HCT116 (cell line): ENCODE results near the gene RBM23. TPM values are rescaled to one million over a fixed set of nuclear protein-coding genes. Genes with fewer than 3 reads are reported as not detected.

Source experiments
- ATAC-seq: fragments of 200-7000 bp; cut with Tn5 transposase; 2 replicates; pipeline ENCODE4 v1.9.1; 2020; ENCODE audit warnings: mild to moderate bottlenecking, moderate library complexity
- BruUV-seq: library from RNA; stranded (reverse); fragments of 400-500 nt; replicated peaks from 2 replicates; lab custom pipeline; 2021; lab: Mats Ljungman, UMichigan
- CTCF ChIA-PET: fragments of 300-600 bp; sonication (Branson Sonifier 250); formaldehyde crosslinking; loops from one replicate; lab custom pipeline; 2021; ENCODE audit warnings: antibody characterized with exemption; lab: Charles Lee
- POLR2A ChIA-PET: fragments of 300-600, 350-600 bp; sonication (Branson Sonifier 250); formaldehyde crosslinking; loops from one replicate; lab custom pipeline; 2021; ENCODE audit warnings: antibody characterized with exemption; lab: Charles Lee
- RAD21 ChIA-PET, 2 experiments: fragments of 300-600 bp; sonication (Branson Sonifier 250); formaldehyde crosslinking; loops; one replicate each; lab custom pipeline; 2023; ENCODE audit warnings: low total read pairs in 2 of 2; ENCODE audit not compliant: uncharacterized antibody in 2 of 2, unreplicated experiment in 2 of 2, low non-redundant PET in 1 of 2; lab: Charles Lee
- DNase-seq: peaks from one replicate; pipeline ENCODE4 v3.0.0-alpha.2; 2010; ENCODE audit warnings: low read depth, low spot score
- H2AFZ ChIP-seq: fragments of 200-600 bp; shearing (Covaris generic), sonication (generic); 2 replicates; pipeline ENCODE4 v1.6.1; 2017; ENCODE audit warnings: low read depth, mixed run types, mixed read lengths, antibody characterized with exemption, low read length; ENCODE audit not compliant: poor library complexity, severe bottlenecking
- H3K27ac ChIP-seq: 2 replicates; pipeline ENCODE4 v1.5.1; 2012; ENCODE audit warnings: low read depth, low read length
- H3K27me3 ChIP-seq: fragments of 200-600 bp; sonication (generic); 2 replicates; pipeline ENCODE4 v1.6.1; 2016; ENCODE audit warnings: mixed run types, low read length, mixed read lengths; ENCODE audit not compliant: insufficient read depth
- H3K36me3 ChIP-seq, 2 experiments: fragments of 200-500 bp in 1 of 2; fragments of 200-600 bp in 1 of 2; sonication (Bioruptor generic) in 1 of 2; sonication (generic) in 1 of 2; 2 replicates each; pipeline versions ENCODE4 v1.5.1 to v1.6.1; 2014 to 2016; ENCODE audit warnings: low read length in 2 of 2, inconsistent platforms in 1 of 2, mixed read lengths in 1 of 2, mixed run types in 1 of 2; ENCODE audit not compliant: insufficient read depth in 2 of 2, control insufficient read depth in 1 of 2
- H3K4me1 ChIP-seq, 2 experiments: fragments of 200-600 bp in 1 of 2; sonication (generic) in 1 of 2; 2 replicates each; pipeline versions ENCODE4 v1.5.1 to v1.6.1; 2012 to 2017; ENCODE audit warnings: low read length in 2 of 2, inconsistent platforms in 1 of 2, mild to moderate bottlenecking in 1 of 2, mixed read lengths in 1 of 2, mixed run types in 1 of 2, moderate library complexity in 1 of 2; ENCODE audit not compliant: insufficient read depth in 2 of 2, control insufficient read depth in 1 of 2
- H3K4me2 ChIP-seq: fragments of 200-600 bp; sonication (generic); 2 replicates; pipeline ENCODE4 v1.6.1; 2017; ENCODE audit warnings: mixed run types, low read length, mixed read lengths
- H3K4me3 ChIP-seq, 2 experiments: fragments of 200-600 bp in 1 of 2; sonication (generic) in 1 of 2; replicated peaks in 1 of 2; 2 replicates each; pipeline ENCODE4 v1.5.1; 2011 to 2016; ENCODE audit warnings: low read length in 2 of 2, control low read depth in 1 of 2, low read depth in 1 of 2, mild to moderate bottlenecking in 1 of 2, mixed read lengths in 1 of 2, mixed run types in 1 of 2
- H3K79me2 ChIP-seq: fragments of 200-600 bp; sonication (generic); 2 replicates; pipeline ENCODE4 v1.6.1; 2017; ENCODE audit warnings: mild to moderate bottlenecking, mixed run types, low read length, moderate library complexity, mixed read lengths; ENCODE audit not compliant: insufficient read depth
- H3K9ac ChIP-seq: fragments of 200-600 bp; sonication (generic); 2 replicates; pipeline ENCODE4 v1.6.1; 2016; ENCODE audit warnings: low read length, mixed read lengths
- H3K9me2 ChIP-seq: fragments of 200-600 bp; sonication (generic), shearing (Covaris generic); 2 replicates; pipeline ENCODE4 v1.6.1; 2017; ENCODE audit warnings: mixed run types, mild to moderate bottlenecking, moderate library complexity; ENCODE audit not compliant: insufficient read depth
- H3K9me3 ChIP-seq, 2 experiments: fragments of 200-500 bp in 1 of 2; fragments of 200-600 bp in 1 of 2; sonication (Bioruptor generic) in 1 of 2; sonication (generic) in 1 of 2; 2 replicates each; pipeline ENCODE4 v1.6.1; 2014 to 2017; ENCODE audit warnings: low read length in 2 of 2, mixed read lengths in 2 of 2, inconsistent platforms in 1 of 2, low read depth in 1 of 2, mild to moderate bottlenecking in 1 of 2, mixed run types in 1 of 2, moderate library complexity in 1 of 2; ENCODE audit not compliant: control insufficient read depth in 1 of 2, insufficient read depth in 1 of 2
- H4K20me1 ChIP-seq: fragments of 200-600 bp; sonication (generic), shearing (Covaris generic); 2 replicates; pipeline ENCODE4 v1.6.1; 2017; ENCODE audit warnings: mixed run types, mild to moderate bottlenecking, moderate library complexity; ENCODE audit not compliant: insufficient read depth
- CEBPB ChIP-seq: IDR thresholded peaks from 2 replicates; pipeline ENCODE4 v1.6.1; 2012; ENCODE audit warnings: low read depth
- ELF1 ChIP-seq: IDR thresholded peaks from 2 replicates; pipeline ENCODE4 v1.6.1; 2012; ENCODE audit warnings: low read depth, borderline replicate concordance
- EZH2phosphoT487 ChIP-seq: fragments of 200-600 bp; IDR thresholded peaks from 2 replicates; pipeline ENCODE4 v1.6.1; 2018; ENCODE audit warnings: antibody characterized with exemption, borderline replicate concordance
- FOSL1 ChIP-seq: IDR thresholded peaks from 2 replicates; pipeline ENCODE4 v1.6.1; 2012; ENCODE audit warnings: low read depth
- POLR2A ChIP-seq: IDR thresholded peaks from 2 replicates; pipeline ENCODE4 v1.7.0; 2011; ENCODE audit warnings: borderline replicate concordance; ENCODE audit not compliant: insufficient read depth, insufficient read length; ENCODE audit errors: extremely low read depth
- POLR2AphosphoS5 ChIP-seq: IDR thresholded peaks from 2 replicates; pipeline ENCODE4 v1.6.1; 2011; ENCODE audit warnings: mild to moderate bottlenecking, low read depth, low read length, moderate library complexity
- SIN3A ChIP-seq: IDR thresholded peaks from 2 replicates; pipeline ENCODE4 v1.6.1; 2012; ENCODE audit warnings: low read depth
- SP1 ChIP-seq: IDR thresholded peaks from 2 replicates; pipeline ENCODE4 v1.6.1; 2012; ENCODE audit warnings: low read depth
- SRF ChIP-seq: IDR thresholded peaks from 2 replicates; pipeline ENCODE4 v1.6.1; 2012; ENCODE audit warnings: low read depth
- ZBTB33 ChIP-seq: IDR thresholded peaks from 2 replicates; pipeline ENCODE4 v1.6.1; 2011; ENCODE audit warnings: mild to moderate bottlenecking, low read length, moderate library complexity; ENCODE audit not compliant: insufficient replicate concordance; ENCODE audit errors: extremely low read depth
- intact Hi-C: fragments of 100-400 bp; cut with micrococcal nuclease; formaldehyde crosslinking; loops from 2 replicates; pipeline ENCODE4 v1.10.0; 2022
- total RNA-seq: library from RNA; stranded (reverse); gene quantifications from one replicate; pipeline ENCODE4 v1.2.1, GENCODE V29; 2021; ENCODE audit not compliant: unreplicated experiment
- TF ChIP-seq, protein P1 (sequence below), 3 experiments: fragments of 200-600 bp in 1 of 3; sonication (generic) in 1 of 3; IDR thresholded peaks in 2 of 3; conservative IDR thresholded peaks in 1 of 3; 2 replicates each; pipeline ENCODE4 v1.5.1; 2012 to 2017; ENCODE audit warnings: low read depth in 2 of 3, low read length in 2 of 3, antibody characterized with exemption in 1 of 3, borderline replicate concordance in 1 of 3, control low read depth in 1 of 3, mild to moderate bottlenecking in 1 of 3, mixed read lengths in 1 of 3, mixed run types in 1 of 3, moderate library complexity in 1 of 3; ENCODE audit not compliant: insufficient read depth in 1 of 3
- TF ChIP-seq, protein P2 (sequence below): IDR thresholded peaks from 2 replicates; pipeline ENCODE4 v1.6.1; 2012

Gene RBM23
- total RNA-seq, 1 experiment from 2014 or later = 67.2 TPM

- H3K4me2 ChIP-seq = peak overlapping the region; percentile 79; the same call in 1 of the 2 replicates
- TF ChIP-seq SP1 (no peak), EZH2phosphoT487 (no peak), SRF (no peak), ZBTB33 (no peak), CEBPB (no peak), POLR2AphosphoS5 (no peak), ELF1 (no peak), SIN3A (no peak), FOSL1 (no peak), POLR2A (no peak)
- TF ChIP-seq, protein P1, sequence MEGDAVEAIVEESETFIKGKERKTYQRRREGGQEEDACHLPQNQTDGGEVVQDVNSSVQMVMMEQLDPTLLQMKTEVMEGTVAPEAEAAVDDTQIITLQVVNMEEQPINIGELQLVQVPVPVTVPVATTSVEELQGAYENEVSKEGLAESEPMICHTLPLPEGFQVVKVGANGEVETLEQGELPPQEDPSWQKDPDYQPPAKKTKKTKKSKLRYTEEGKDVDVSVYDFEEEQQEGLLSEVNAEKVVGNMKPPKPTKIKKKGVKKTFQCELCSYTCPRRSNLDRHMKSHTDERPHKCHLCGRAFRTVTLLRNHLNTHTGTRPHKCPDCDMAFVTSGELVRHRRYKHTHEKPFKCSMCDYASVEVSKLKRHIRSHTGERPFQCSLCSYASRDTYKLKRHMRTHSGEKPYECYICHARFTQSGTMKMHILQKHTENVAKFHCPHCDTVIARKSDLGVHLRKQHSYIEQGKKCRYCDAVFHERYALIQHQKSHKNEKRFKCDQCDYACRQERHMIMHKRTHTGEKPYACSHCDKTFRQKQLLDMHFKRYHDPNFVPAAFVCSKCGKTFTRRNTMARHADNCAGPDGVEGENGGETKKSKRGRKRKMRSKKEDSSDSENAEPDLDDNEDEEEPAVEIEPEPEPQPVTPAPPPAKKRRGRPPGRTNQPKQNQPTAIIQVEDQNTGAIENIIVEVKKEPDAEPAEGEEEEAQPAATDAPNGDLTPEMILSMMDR (IDR thresholded peaks at IDR 0.05 in 2 of 3, conservative IDR thresholded peaks at IDR 0.05 in 1 of 3; ENCODE audit: borderline replicate concordance in 1 of 3, insufficient read depth in 1 of 3, low read depth in 2 of 3, low read length in 2 of 3) = no peak
- TF ChIP-seq, protein P2, sequence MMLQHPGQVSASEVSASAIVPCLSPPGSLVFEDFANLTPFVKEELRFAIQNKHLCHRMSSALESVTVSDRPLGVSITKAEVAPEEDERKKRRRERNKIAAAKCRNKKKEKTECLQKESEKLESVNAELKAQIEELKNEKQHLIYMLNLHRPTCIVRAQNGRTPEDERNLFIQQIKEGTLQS = no peak
These were observed 30.3 kb downstream of the RBM23 start for GRCh38 chr14:22888662-22889061.

More at GRCh38 chr14:22888662-22889061, 30.3 kb downstream of the RBM23 start:
- no peaks in the 10 kb centered on the region for H3K36me3 ChIP-seq
- no peak overlapping the region for H2AFZ ChIP-seq
- H3K9me3 ChIP-seq = no peaks in the 10 kb centered on the region
- H3K4me3 ChIP-seq = no peak overlapping the region; a peak in 1 of 4 replicates
- ChIA-PET POLR2A (interaction anchor here (1.2 to 1.6 kb wide), 2 partner anchors 8 to 30 kb away, joined by 3 to 4 read pairs; partner anchors contain the start of gene RBM23), CTCF (interaction anchor here (2.6 kb wide), 1 partner anchor 12 kb away, joined by 11 read pairs; no protein-coding TSS in a partner anchor), RAD21 (no interaction called here)
- DNase-seq (no peak), ATAC-seq (no peak)
- H3K27ac ChIP-seq = no peak overlapping the region
- H3K79me2 ChIP-seq = no peaks in the 10 kb centered on the region; the same call in 1 of the 2 replicates
- no peak overlapping the region for H3K9ac ChIP-seq
- H3K27me3 ChIP-seq = no peaks in the 10 kb centered on the region
- intact Hi-C loops = no loop called here
- H3K4me1 ChIP-seq = peaks cover 22 to 30% of the 10 kb centered on the region in 2 experiments
- no peaks in the 10 kb centered on the region for H3K9me2 ChIP-seq
- no peaks in the 10 kb centered on the region for H4K20me1 ChIP-seq
- BruUV-seq = no TSS peak
